Measurements from ENCODE around the gene THEMIS. TPM values are rescaled to one million over a fixed set of nuclear protein-coding genes. Genes with fewer than 3 reads are reported as not detected.

THEMIS gene
- total RNA-seq, 1 experiment from 2014 or later: not detected

- no peak for DNase-seq
- BruUV-seq (replicated peaks): no TSS peak
Observed at GRCh38 chr6:127821431-127821830, 79.4 kb downstream of the THEMIS start.

GRCh38 chr6:127818149-127818548 is 82.7 kb downstream of the THEMIS start:
- Mint-ChIP-seq H3K27ac (ENCODE audit: unreplicated experiment) (no peak overlapping the region), H3K4me3 (ENCODE audit: unreplicated experiment) (no peak overlapping the region), H3K36me3 (ENCODE audit: insufficient read depth, unreplicated experiment) (no peaks in the 10 kb centered on the region), H3K4me1 (ENCODE audit: low read depth, unreplicated experiment) (no peaks in the 10 kb centered on the region), H3K9me3 (ENCODE audit: unreplicated experiment) (no peaks in the 10 kb centered on the region), H3K27me3 (ENCODE audit: insufficient read depth, unreplicated experiment) (peaks cover 7% of the 10 kb centered on the region)
- BruUV-seq (replicated peaks): no TSS peak
- H3K4me3 ChIP-seq (ENCODE audit: low read depth, low read length): no peak overlapping the region
- TF ChIP-seq, protein P1, sequence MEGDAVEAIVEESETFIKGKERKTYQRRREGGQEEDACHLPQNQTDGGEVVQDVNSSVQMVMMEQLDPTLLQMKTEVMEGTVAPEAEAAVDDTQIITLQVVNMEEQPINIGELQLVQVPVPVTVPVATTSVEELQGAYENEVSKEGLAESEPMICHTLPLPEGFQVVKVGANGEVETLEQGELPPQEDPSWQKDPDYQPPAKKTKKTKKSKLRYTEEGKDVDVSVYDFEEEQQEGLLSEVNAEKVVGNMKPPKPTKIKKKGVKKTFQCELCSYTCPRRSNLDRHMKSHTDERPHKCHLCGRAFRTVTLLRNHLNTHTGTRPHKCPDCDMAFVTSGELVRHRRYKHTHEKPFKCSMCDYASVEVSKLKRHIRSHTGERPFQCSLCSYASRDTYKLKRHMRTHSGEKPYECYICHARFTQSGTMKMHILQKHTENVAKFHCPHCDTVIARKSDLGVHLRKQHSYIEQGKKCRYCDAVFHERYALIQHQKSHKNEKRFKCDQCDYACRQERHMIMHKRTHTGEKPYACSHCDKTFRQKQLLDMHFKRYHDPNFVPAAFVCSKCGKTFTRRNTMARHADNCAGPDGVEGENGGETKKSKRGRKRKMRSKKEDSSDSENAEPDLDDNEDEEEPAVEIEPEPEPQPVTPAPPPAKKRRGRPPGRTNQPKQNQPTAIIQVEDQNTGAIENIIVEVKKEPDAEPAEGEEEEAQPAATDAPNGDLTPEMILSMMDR (IDR thresholded peaks at IDR 0.05; ENCODE audit: insufficient read depth in 1 of 2, low read depth in 1 of 2, low read length in 1 of 2, severe bottlenecking in 1 of 2, unreplicated experiment in 1 of 2): no peak
- H3K4me1 ChIP-seq: no peaks in the 10 kb centered on the region
- no peak for DNase-seq
- ChIA-PET CTCF (no interaction called here), POLR2A (no interaction called here)
- H3K9me3 ChIP-seq: no peaks in the 10 kb centered on the region
- no peaks in the 10 kb centered on the region for H3K27me3 ChIP-seq (replicated peaks; ENCODE audit: control insufficient read depth, insufficient read depth, low read length)
- H3K36me3 ChIP-seq (ENCODE audit: control insufficient read depth, insufficient read depth, low read length): no peaks in the 10 kb centered on the region
- intact Hi-C loops (cut with micrococcal nuclease; ENCODE audit: unreplicated experiment): no loop called here

More at GRCh38 chr6:127821431-127821830, 79.4 kb downstream of the THEMIS start:
- H3K4me1 Mint-ChIP-seq (ENCODE audit: low read depth, unreplicated experiment): no peaks in the 10 kb centered on the region
- POLR2A ChIA-PET: no interaction called here
- CTCF ChIA-PET: no interaction called here
- TF ChIP-seq, protein P1 (IDR thresholded peaks at IDR 0.05; ENCODE audit: insufficient read depth in 1 of 2, low read depth in 1 of 2, low read length in 1 of 2, severe bottlenecking in 1 of 2, unreplicated experiment in 1 of 2): no peak
- Histone ChIP-seq H3K9me3 (no peaks in the 10 kb centered on the region), H3K4me1 (no peaks in the 10 kb centered on the region), H3K4me3 (ENCODE audit: low read depth, low read length) (no peak overlapping the region), H3K27me3 (replicated peaks; ENCODE audit: control insufficient read depth, insufficient read depth, low read length) (no peaks in the 10 kb centered on the region), H3K36me3 (ENCODE audit: control insufficient read depth, insufficient read depth, low read length) (no peaks in the 10 kb centered on the region)
- no peaks in the 10 kb centered on the region for H3K36me3 Mint-ChIP-seq (ENCODE audit: insufficient read depth, unreplicated experiment)
- no peak overlapping the region for H3K27ac Mint-ChIP-seq (ENCODE audit: unreplicated experiment)
- peaks cover 2% of the 10 kb centered on the region for H3K27me3 Mint-ChIP-seq (ENCODE audit: insufficient read depth, unreplicated experiment)
- no peak overlapping the region for H3K4me3 Mint-ChIP-seq (ENCODE audit: unreplicated experiment)
- intact Hi-C loops (cut with micrococcal nuclease; ENCODE audit: unreplicated experiment): no loop called here
- no peaks in the 10 kb centered on the region for H3K9me3 Mint-ChIP-seq (ENCODE audit: unreplicated experiment)

DNA sequence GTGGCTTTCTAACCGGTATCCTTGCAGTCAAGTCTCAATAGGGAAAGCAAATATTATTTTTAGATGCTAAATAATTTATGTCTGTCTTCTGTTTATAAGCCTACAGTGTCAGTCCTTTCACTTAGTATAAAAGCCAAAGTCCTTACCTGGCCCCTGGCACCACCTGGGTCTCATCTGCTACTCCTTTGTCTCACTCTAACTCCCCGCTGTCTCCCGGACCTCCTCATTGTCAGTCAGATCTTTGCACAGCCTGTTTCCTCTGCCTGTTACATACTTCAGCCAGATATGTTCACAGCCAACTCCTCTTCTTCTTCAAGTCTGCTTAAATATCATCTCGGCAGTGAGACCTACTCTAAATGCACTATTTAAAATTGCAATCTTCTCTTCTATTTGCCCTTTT is 84.2 kb downstream of the THEMIS start:
- Histone ChIP-seq H3K36me3 (ENCODE audit: control insufficient read depth, insufficient read depth, low read length) (no peaks in the 10 kb centered on the region), H3K27me3 (replicated peaks; ENCODE audit: control insufficient read depth, insufficient read depth, low read length) (no peaks in the 10 kb centered on the region), H3K4me3 (ENCODE audit: low read depth, low read length) (no peak overlapping the region), H3K9me3 (no peaks in the 10 kb centered on the region), H3K4me1 (no peaks in the 10 kb centered on the region)
- Mint-ChIP-seq H3K9me3 (ENCODE audit: unreplicated experiment) (no peaks in the 10 kb centered on the region), H3K36me3 (ENCODE audit: insufficient read depth, unreplicated experiment) (no peaks in the 10 kb centered on the region), H3K27ac (ENCODE audit: unreplicated experiment) (no peak overlapping the region), H3K4me1 (ENCODE audit: low read depth, unreplicated experiment) (no peaks in the 10 kb centered on the region), H3K27me3 (ENCODE audit: insufficient read depth, unreplicated experiment) (peaks cover 7% of the 10 kb centered on the region), H3K4me3 (ENCODE audit: unreplicated experiment) (no peak overlapping the region)
- no TSS peak for BruUV-seq (replicated peaks)
- ChIA-PET POLR2A (no interaction called here), CTCF (no interaction called here)
- no peak for DNase-seq
- intact Hi-C loops (cut with micrococcal nuclease; ENCODE audit: unreplicated experiment): no loop called here
- TF ChIP-seq, protein P1 (IDR thresholded peaks at IDR 0.05; ENCODE audit: insufficient read depth in 1 of 2, low read depth in 1 of 2, low read length in 1 of 2, severe bottlenecking in 1 of 2, unreplicated experiment in 1 of 2): no peak

Data from Caco-2 (cell line).